TTC549 (cell line): Measurements from ENCODE around the gene EBPL.

ENCODE experiments used
- FAIRE-seq: peaks from 2 replicates; lab custom pipeline; 2012; peaks lifted over from hg19 to GRCh38; lab: Jason Lieb, UNC

EBPL gene

DNA sequence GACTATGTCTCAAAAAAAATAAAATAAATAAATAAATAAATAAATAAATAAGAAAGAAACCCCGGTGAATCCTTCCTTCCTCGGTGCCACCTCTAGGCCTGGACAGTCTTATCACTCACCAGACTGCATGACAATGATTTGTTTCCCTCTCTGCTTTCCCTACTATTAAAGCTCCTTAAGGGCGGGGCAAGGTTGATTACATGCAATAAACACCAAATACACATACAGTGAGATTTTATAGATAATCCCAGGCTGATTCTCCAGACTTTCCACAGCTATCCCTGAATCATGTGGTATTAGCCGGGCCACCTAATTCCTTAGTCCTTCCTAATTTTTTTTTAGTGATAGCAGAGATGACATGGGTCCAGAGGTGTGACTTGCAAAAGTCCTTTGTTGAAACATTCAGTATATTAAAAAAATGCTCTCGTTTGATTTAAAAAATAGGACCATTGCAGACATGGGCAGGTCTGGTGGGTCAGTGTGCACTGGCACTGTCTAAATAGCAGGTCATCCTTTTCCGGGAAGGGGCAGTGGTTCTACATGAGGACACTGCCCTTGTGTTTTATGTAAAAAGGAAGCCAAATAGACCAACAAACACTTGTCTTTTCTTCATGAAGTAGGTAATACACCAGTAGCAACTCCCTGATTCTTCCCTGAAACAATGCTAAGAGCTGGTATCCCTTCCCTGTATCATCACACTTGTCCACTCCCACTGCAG, 14.5 kb downstream of the EBPL start:
- no peak for FAIRE-seq

GRCh38 chr13:49670828-49671227, 20.5 kb downstream of the EBPL start:
- FAIRE-seq = no peak

DNA sequence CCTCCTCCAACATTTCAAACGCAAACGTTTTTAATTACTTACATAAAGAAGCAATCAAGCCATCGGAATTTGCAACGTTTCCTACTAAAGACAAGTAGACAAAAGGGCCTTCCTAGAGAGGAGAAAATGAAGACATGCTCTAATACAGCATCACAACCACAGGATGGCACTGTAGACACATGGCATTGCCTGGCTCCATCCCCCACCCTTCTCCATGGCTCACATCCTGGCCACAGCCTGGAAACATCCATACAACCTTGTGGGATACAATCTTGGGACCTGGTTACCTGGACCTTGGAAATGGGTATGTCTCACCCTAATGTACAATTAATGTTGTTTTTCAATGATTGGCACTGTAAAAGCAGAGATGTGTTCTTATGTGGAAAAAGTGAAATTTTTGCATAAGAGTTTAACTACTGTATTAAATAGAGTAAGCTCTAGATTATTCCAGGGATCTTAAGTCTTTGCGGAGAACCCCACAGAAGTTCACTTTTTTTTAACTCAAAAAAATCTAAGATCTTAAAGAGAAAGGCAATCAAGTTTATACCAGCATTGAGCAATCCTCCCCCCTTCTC, 21.5 kb downstream of the EBPL start:
- FAIRE-seq = peak; percentile 79

- no peak for FAIRE-seq
Observed at GRCh38 chr13:49667773-49668172, 23.5 kb downstream of the EBPL start.

DNA sequence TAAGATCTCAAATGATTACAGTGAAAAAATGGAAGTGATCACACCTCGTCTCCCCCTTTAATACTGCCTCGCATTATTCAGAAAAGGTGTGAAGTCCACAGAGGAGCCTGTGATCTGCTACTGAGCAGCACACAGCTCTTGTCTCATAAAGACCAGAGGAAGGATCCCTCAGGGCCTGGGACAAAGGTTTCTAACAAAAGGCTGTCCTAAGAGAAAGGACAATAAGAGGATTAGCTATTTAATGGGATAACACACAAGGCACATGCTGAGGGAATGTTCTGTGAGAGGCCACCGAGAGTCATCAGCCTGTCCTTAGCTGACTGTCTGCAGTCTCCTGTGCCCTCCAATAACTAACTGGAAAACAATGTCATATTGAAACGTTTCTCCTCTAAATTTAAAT, 26.7 kb downstream of the EBPL start:
- FAIRE-seq = no peak

- FAIRE-seq = no peak
Observed at GRCh38 chr13:49657241-49657641, 34.0 kb downstream of the EBPL start.

GRCh38 chr13:49655906-49656305, 35.4 kb downstream of the EBPL start:
- FAIRE-seq = no peak

DNA sequence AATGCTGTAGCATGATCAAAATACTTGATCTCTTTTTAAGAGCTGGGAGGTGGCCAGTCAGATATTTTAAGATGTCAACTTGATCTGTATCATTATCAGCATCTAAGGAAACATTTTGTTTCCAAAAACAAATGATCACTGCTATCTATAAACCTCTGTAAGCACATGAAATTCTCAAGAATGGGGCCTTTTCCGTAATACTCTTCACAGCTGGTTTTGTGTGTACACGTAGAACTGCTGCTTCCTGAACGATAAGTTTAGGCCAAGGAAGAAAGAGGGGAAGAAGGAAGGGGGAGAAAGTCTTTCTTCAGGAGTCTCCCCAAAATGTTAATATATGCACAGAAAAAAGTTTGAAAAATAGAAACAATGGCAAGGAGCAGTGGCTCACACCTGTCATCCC, 37.3 kb downstream of the EBPL start:
- FAIRE-seq = no peak

DNA sequence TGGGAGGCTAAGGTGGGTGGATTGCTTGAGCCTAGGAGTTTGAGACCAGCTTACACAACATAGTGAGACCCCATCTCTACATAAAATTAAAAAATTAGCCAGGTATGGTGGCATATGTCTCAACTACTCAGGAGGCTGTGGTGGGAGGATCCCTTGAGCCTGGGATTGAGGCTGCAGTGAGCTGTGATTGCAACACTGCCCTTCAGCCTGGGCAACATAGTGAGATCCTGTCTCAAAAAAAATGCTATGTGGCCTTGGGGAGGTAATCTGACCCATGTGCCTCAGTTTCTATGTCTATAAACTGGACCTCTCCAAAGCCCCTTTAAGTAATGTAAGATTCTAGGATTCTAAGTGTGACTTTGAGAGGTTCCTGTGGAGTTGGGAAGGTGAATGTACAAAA, 37.8 kb downstream of the EBPL start:
- FAIRE-seq = no peak

- no peak for FAIRE-seq
Observed at GRCh38 chr13:49652355-49653305, 38.7 kb downstream of the EBPL start.

- FAIRE-seq = no peak
Observed at GRCh38 chr13:49651570-49652354, 39.5 kb downstream of the EBPL start.

- FAIRE-seq = no peak
Observed at GRCh38 chr13:49649963-49650312, 41.3 kb downstream of the EBPL start.

GRCh38 chr13:49649244-49649962, 41.9 kb downstream of the EBPL start:
- peak; percentile 85 for FAIRE-seq

GRCh38 chr13:49646688-49647087, 44.6 kb downstream of the EBPL start:
- no peak for FAIRE-seq

DNA sequence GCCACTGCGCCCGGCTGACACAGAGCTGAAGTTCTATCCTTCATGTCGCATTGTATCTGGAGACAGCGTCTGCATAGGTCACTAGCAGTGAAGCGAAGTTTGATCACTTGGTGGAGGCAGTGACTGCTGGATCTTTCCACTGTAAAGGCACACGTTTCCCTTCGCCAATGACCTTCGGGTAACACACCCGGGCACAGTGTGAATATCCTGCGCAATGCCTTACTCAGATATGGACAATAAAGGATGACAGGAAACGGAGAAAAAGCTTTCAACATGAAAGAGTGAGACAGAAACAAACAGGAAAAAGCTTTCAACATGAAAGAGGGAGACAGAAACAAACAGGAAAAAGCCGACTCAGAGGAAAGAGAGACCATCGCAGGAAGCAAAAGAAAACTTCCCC, 45.8 kb downstream of the EBPL start:
- FAIRE-seq = no peak

DNA sequence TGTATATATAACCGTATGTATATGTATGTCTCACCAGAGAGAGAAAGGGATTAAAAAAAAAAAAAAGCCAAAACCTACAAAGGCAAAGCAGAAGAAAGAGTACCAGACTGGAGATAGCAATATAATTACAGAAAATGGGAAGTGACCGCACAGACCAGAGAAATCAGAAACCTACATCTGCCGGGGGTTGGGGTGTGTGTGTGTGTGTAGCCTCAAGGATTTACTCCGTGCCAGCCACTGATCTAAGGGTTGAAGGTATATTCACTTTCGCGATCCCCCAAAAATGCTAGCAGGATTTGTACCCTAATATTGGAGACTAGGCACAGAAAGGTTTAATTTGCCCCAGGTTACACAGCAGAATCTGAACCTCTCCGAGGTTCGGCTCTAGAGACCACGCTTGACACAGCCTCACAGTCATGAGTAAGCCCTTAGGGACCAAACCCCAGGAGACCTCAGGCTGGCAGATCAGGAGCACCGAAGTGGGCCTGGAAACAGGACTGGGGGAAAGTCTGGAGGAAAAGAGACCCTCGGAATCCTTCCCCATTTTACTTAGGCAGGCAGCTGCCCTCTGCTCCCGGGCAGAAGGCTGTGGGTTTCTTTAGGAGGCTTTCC, 48.1 kb downstream of the EBPL start:
- FAIRE-seq = no peak

- no peak for FAIRE-seq
Observed at GRCh38 chr13:49641801-49642291, 49.4 kb downstream of the EBPL start.

- FAIRE-seq = no peak
Observed at GRCh38 chr13:49638744-49639072, 52.6 kb downstream of the EBPL start.

DNA sequence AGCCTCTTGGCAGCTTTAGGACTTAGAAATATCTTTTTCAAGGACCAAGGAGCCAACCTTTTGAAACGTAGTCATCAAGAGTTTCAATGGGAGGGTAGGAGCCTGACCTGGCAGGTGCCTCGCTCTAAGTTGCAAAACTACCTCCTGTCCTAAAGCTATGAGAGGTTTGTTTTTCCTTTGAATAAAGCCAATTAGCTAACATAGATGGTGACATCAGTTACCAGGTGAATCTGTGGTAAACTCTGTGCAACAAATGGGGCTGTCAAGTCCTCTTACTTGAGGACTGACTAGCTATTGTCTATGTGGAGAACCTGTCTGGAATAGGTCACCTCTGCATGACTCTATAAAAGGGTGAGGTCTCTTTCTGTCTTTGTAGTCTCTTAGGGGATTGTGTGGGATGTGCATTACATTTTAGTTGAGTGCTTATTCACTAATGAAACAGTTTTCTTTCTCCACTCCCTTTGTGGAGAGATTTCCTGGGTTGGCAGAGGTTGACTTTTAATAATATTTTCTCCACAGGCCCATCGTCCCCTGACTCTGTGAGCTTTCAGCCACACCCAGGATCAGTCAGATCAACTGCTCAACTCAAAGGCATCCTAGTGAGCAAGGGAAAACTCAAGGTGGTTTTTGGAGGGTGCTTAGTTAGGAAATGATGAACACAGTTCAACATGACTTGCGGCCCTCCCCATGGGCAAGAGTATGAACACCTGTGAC, 53.1 kb downstream of the EBPL start:
- no peak for FAIRE-seq

DNA sequence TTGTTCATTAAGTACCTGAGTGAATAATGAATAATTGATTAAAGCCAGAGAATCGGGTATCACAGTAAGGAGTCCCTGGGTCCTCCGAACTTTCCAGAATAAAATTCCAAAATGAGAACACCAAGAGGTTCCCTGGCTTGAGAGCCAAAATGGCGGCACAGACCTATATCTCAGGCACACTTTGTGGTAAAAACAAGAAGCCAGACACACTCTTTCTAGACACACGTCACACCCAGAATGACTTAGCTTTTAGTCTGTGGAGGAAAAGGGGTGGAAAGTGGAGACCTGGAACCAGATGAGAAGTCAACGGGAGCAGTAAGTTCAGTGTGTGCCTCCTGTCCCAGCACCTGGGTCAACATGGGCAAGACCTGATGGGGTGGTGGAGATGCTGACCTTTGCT, 54.6 kb downstream of the EBPL start:
- FAIRE-seq = no peak
